ENCODE data around the gene AFF4. TPM values are rescaled to one million over a fixed set of nuclear protein-coding genes. Genes with fewer than 3 reads are reported as not detected.

AFF4 gene
- total RNA-seq, 2 experiments from 2014 or later: 97.9 to 103 TPM

- Mint-ChIP-seq H3K4me1 (ENCODE audit: low read depth) (peaks cover 31% of the 10 kb centered on the region), H3K9me3 (no peaks in the 10 kb centered on the region), H3K4me3 (peak overlapping the region; percentile 96), H3K27ac (peak overlapping the region; percentile 97), H3K36me3 (ENCODE audit: low read depth) (peaks cover 54% of the 10 kb centered on the region), H3K27me3 (no peaks in the 10 kb centered on the region)
- Histone ChIP-seq H3K9me3 (ENCODE audit: control insufficient read depth in 1 of 2, insufficient read depth in 1 of 2, low read length in 2 of 2) (no peaks in the 10 kb centered on the region), H3K27me3 (ENCODE audit: control insufficient read depth in 1 of 2, insufficient read depth in 2 of 2, low read length in 2 of 2) (no peaks in the 10 kb centered on the region), H3K36me3 (ENCODE audit: insufficient read depth, low read length) (peaks cover 23% of the 10 kb centered on the region), H3K27ac (ENCODE audit: low read depth in 1 of 2, low read length in 2 of 2) (no peak overlapping the region), H3K4me1 (ENCODE audit: insufficient read depth, low read length) (peaks cover 24% of the 10 kb centered on the region), H3K4me3 (ENCODE audit: low read length) (no peak overlapping the region)
- ChIA-PET POLR2A (interaction anchor here (0.7 kb wide), 1 partner anchor 16 kb away, joined by 3 read pairs; no protein-coding TSS in a partner anchor), CTCF (no interaction called here)
- no peak for ATAC-seq (ENCODE audit: poor library complexity)
- no peak for TF ChIP-seq CTCF (IDR thresholded peaks at IDR 0.05)
- no peak for DNase-seq
- intact Hi-C loops (cut with DNase I, micrococcal nuclease): loop anchor here in 1 of 2 experiments (5.0 to 10.0 kb wide), 5 partner anchors 131 to 1359 kb away; partner anchors contain the start of genes C5orf15, KIF3A, PPP2CA and RAD50
These were observed 94.7 kb downstream of the AFF4 start for GRCh38 chr5:132868754-132869153.

- H3K27me3 ChIP-seq (ENCODE audit: control insufficient read depth in 1 of 2, insufficient read depth in 2 of 2, low read length in 2 of 2): no peaks in the 10 kb centered on the region
- ChIA-PET POLR2A (interaction anchor here (0.6 to 2.4 kb wide), 5 partner anchors 96 to 377 kb away, joined by 3 to 20 read pairs (median 4); partner anchors contain the start of genes AFF4, CCNI2, IRF1 and RAD50), CTCF (interaction anchor here (0.6 to 3.3 kb wide), 3 partner anchors 17 to 177 kb away, joined by 3 to 11 read pairs (median 7); partner anchors contain the start of gene SHROOM1)
- H3K9me3 Mint-ChIP-seq: no peaks in the 10 kb centered on the region
- no peaks in the 10 kb centered on the region for H3K9me3 ChIP-seq (ENCODE audit: control insufficient read depth in 1 of 2, insufficient read depth in 1 of 2, low read length in 2 of 2)
- H3K4me1 Mint-ChIP-seq (ENCODE audit: low read depth): peaks cover 31% of the 10 kb centered on the region
- H3K4me3 Mint-ChIP-seq: peak overlapping the region; percentile 96
- no peaks in the 10 kb centered on the region for H3K27me3 Mint-ChIP-seq
- no peak for TF ChIP-seq CTCF (IDR thresholded peaks at IDR 0.05)
- peaks cover 46% of the 10 kb centered on the region for H3K36me3 Mint-ChIP-seq (ENCODE audit: low read depth)
- H3K27ac ChIP-seq (ENCODE audit: low read depth in 1 of 2, low read length in 2 of 2): peak overlapping the region; percentile 95 to 98
- ATAC-seq (ENCODE audit: poor library complexity) (no peak), DNase-seq (no peak)
- H3K27ac Mint-ChIP-seq: peak overlapping the region; percentile 97
- H3K4me1 ChIP-seq (ENCODE audit: insufficient read depth, low read length): peaks cover 24% of the 10 kb centered on the region
- peaks cover 16% of the 10 kb centered on the region for H3K36me3 ChIP-seq (ENCODE audit: insufficient read depth, low read length)
- intact Hi-C loops (cut with DNase I, micrococcal nuclease): loop anchor here in 1 of 2 experiments (2.0 to 10.0 kb wide), 7 partner anchors 96 to 1360 kb away; partner anchors contain the start of genes AFF4, C5orf15, KIF3A and PPP2CA
- H3K4me3 ChIP-seq (ENCODE audit: low read length): peak overlapping the region; percentile 95
These were observed 96.4 kb downstream of the AFF4 start for GRCh38 chr5:132867046-132867451.

- peak; percentile 93 for ATAC-seq (ENCODE audit: poor library complexity)
- Histone ChIP-seq H3K27ac (ENCODE audit: low read depth in 1 of 2, low read length in 2 of 2) (peak within 1 kb of the TSS; percentile 95 to 98), H3K4me1 (ENCODE audit: insufficient read depth, low read length) (peaks cover 24% of the 10 kb centered on the region), H3K4me3 (ENCODE audit: low read length) (peak within 1 kb of the TSS; percentile 95), H3K27me3 (ENCODE audit: control insufficient read depth in 1 of 2, insufficient read depth in 2 of 2, low read length in 2 of 2) (no peaks in the 10 kb centered on the region), H3K9me3 (ENCODE audit: control insufficient read depth in 1 of 2, insufficient read depth in 1 of 2, low read length in 2 of 2) (no peaks in the 10 kb centered on the region), H3K36me3 (ENCODE audit: insufficient read depth, low read length) (peaks cover 13% of the 10 kb centered on the region)
- no peak for TF ChIP-seq CTCF (IDR thresholded peaks at IDR 0.05)
- Mint-ChIP-seq H3K27me3 (no peaks in the 10 kb centered on the region), H3K4me1 (ENCODE audit: low read depth) (peaks cover 31% of the 10 kb centered on the region), H3K9me3 (no peaks in the 10 kb centered on the region), H3K4me3 (peak within 1 kb of the TSS; percentile 96), H3K36me3 (ENCODE audit: low read depth) (peaks cover 46% of the 10 kb centered on the region), H3K27ac (peak within 1 kb of the TSS; percentile 97)
- intact Hi-C loops (cut with DNase I, micrococcal nuclease): loop anchor here in 1 of 2 experiments (2.0 to 10.0 kb wide), 7 partner anchors 96 to 1361 kb away; partner anchors contain the start of genes AFF4, C5orf15, KIF3A and PPP2CA
- DNase-seq: peak; percentile 75 to 99 (median 84)
- POLR2A ChIA-PET: interaction anchor here (0.6 to 2.4 kb wide), 7 partner anchors 10 to 376 kb away, joined by 3 to 20 read pairs (median 4); partner anchors contain the start of genes AFF4, CCNI2, HSPA4 and IRF1
- CTCF ChIA-PET: interaction anchor here (0.6 to 3.3 kb wide), 3 partner anchors 17 to 178 kb away, joined by 3 to 11 read pairs (median 7); partner anchors contain the start of gene SHROOM1
These were observed 96.9 kb downstream of the AFF4 start, which contains the start of the genes GDF9 and UQCRQ for GRCh38 chr5:132866342-132867045. Gene GDF9, minus strand, starts transcription at chr5:132866469. Its CDS starts 1,936 bp downstream, at chr5:132864533. Gene UQCRQ, plus strand, starts transcription at chr5:132866642. Its CDS starts 240 bp downstream, at chr5:132866882.

Data from CD4-positive, alpha-beta T cell (primary cell).